Activated CD8-positive, alpha-beta memory T cell treated with anti-CD3 and anti-CD28 coated beads for 1 hour (primary cell): ENCODE results near the gene CCDC136.

Experiments used
- DNase-seq, 2 donors: peaks; one replicate each; pipeline ENCODE4 v3.0.0-alpha.2; 2020; ENCODE audit warnings: low read depth in 1 of 2; ENCODE audit errors: extremely low read depth in 1 of 2

CCDC136 gene

GRCh38 chr7:128830231-128831177 lies 38.7 kb downstream of the CCDC136 start, which contains the start of gene FLNC:
Gene FLNC, plus strand, starts transcription at chr7:128830406. Its CDS starts 232 bp downstream, at chr7:128830638.
- no peak for DNase-seq

- DNase-seq, result no peak
Measured at GRCh38 chr7:128831178-128831993, 39.6 kb downstream of the CCDC136 start.

- no peak for DNase-seq
Measured at GRCh38 chr7:128831994-128832879, 40.5 kb downstream of the CCDC136 start.

- no peak for DNase-seq
Measured at GRCh38 chr7:128832880-128833147, 41.0 kb downstream of the CCDC136 start.

- DNase-seq, result no peak
Measured at GRCh38 chr7:128833148-128833945, 41.6 kb downstream of the CCDC136 start.

GRCh38 chr7:128833946-128834325 lies 42.2 kb downstream of the CCDC136 start:
- no peak for DNase-seq

GRCh38 chr7:128835231-128835751 lies 43.5 kb downstream of the CCDC136 start:
- no peak for DNase-seq

- no peak for DNase-seq
Measured at GRCh38 chr7:128835790-128836641, 44.2 kb downstream of the CCDC136 start.

GRCh38 chr7:128836729-128837348 lies 45.1 kb downstream of the CCDC136 start:
- no peak for DNase-seq

GRCh38 chr7:128837521-128837921 lies 45.8 kb downstream of the CCDC136 start:
- no peak for DNase-seq

- DNase-seq, result no peak
Measured at GRCh38 chr7:128838109-128838779, 46.5 kb downstream of the CCDC136 start.

GRCh38 chr7:128838981-128839731 lies 47.4 kb downstream of the CCDC136 start:
- DNase-seq, result no peak

GRCh38 chr7:128839751-128840177 lies 48.0 kb downstream of the CCDC136 start:
- no peak for DNase-seq

- DNase-seq, result no peak
Measured at GRCh38 chr7:128840326-128841170, 48.8 kb downstream of the CCDC136 start.

- DNase-seq, result no peak
Measured at GRCh38 chr7:128841171-128841690, 49.5 kb downstream of the CCDC136 start.
